IMR-90 (cell line): ENCODE measurements around the gene TRMT1. TPM values are rescaled to one million over a fixed set of nuclear protein-coding genes. Genes with fewer than 3 reads are reported as not detected.
"Not testable (repeated sequence)": the region's sequence is repeated elsewhere in the genome, so short reads cannot be mapped to it uniquely, and the experiment has no call there.

Source experiments
- ATAC-seq: fragments of 200-7000 bp; cut with Tn5 transposase; 2 replicates; pipeline ENCODE4 v1.9.1; 2020; ENCODE audit warnings: low read depth, mild to moderate bottlenecking, moderate library complexity
- BruUV-seq: library from RNA; stranded (reverse); fragments of 400-500 nt; replicated peaks from 2 replicates; lab custom pipeline; 2021; lab: Mats Ljungman, UMichigan
- CTCF ChIA-PET: fragments of 300-600 bp; formaldehyde crosslinking; extraction: SDS; loops from one replicate; lab custom pipeline; 2021; ENCODE audit warnings: antibody characterized with exemption; lab: Yijun Ruan, JAX
- POLR2A ChIA-PET: fragments of 300-600 bp; sonication (Branson Sonifier 250); formaldehyde crosslinking; loops from one replicate; lab custom pipeline; 2022; ENCODE audit warnings: antibody characterized with exemption; ENCODE audit not compliant: unreplicated experiment; lab: Charles Lee
- DNase-seq: peaks from one replicate; pipeline ENCODE4 v3.0.0; 2013
- H2AFZ ChIP-seq: replicated peaks from 2 replicates; pipeline ENCODE3; 2013; ENCODE audit warnings: low read length, mild to moderate bottlenecking; ENCODE audit not compliant: poor library complexity
- H2AK5ac ChIP-seq: 2 replicates; pipeline ENCODE4 v1.6.1; 2013; ENCODE audit warnings: low read depth, low read length, inconsistent platforms
- H2AK9ac ChIP-seq: replicated peaks from 2 replicates; pipeline ENCODE3; 2013; ENCODE audit warnings: mild to moderate bottlenecking, low read depth, low read length, moderate library complexity; ENCODE audit not compliant: poor library complexity
- H2BK120ac ChIP-seq: 2 replicates; pipeline ENCODE4 v1.6.1; 2013; ENCODE audit warnings: low read depth, low read length, inconsistent platforms
- H2BK15ac ChIP-seq: 3 replicates; pipeline ENCODE4 v1.6.1; 2013; ENCODE audit warnings: low read depth, low read length, inconsistent platforms
- H2BK20ac ChIP-seq: 2 replicates; pipeline ENCODE4 v1.6.1; 2013; ENCODE audit warnings: low read depth, mild to moderate bottlenecking, inconsistent platforms, low read length, moderate library complexity
- H2BK5ac ChIP-seq: 2 replicates; pipeline ENCODE4 v1.6.1; 2013; ENCODE audit warnings: mild to moderate bottlenecking, low read depth, low read length, inconsistent platforms; ENCODE audit not compliant: poor library complexity, severe bottlenecking
- H3K14ac ChIP-seq: replicated peaks from 2 replicates; pipeline ENCODE4 v1.6.1; 2013; ENCODE audit warnings: low read depth, low read length, inconsistent platforms
- H3K18ac ChIP-seq: 2 replicates; pipeline ENCODE4 v1.6.1; 2013; ENCODE audit warnings: low read depth, low read length, control low read depth
- H3K23ac ChIP-seq: 2 replicates; pipeline ENCODE4 v1.6.1; 2013; ENCODE audit warnings: low read depth, low read length, inconsistent platforms
- H3K27ac ChIP-seq: 2 replicates; pipeline ENCODE4 v1.5.1; 2013; ENCODE audit warnings: mild to moderate bottlenecking, control low read depth, low read length; ENCODE audit not compliant: insufficient read depth
- H3K27me3 ChIP-seq: 2 replicates; pipeline ENCODE4 v1.6.1; 2013; ENCODE audit warnings: low read length; ENCODE audit not compliant: control insufficient read depth, insufficient read depth
- H3K36me3 ChIP-seq: 2 replicates; pipeline ENCODE4 v1.6.1; 2013; ENCODE audit warnings: low read length, mixed read lengths; ENCODE audit not compliant: control insufficient read depth, insufficient read depth
- H3K4ac ChIP-seq: 2 replicates; pipeline ENCODE4 v1.6.1; 2013; ENCODE audit warnings: low read depth, low read length, inconsistent platforms
- H3K4me1 ChIP-seq: 2 replicates; pipeline ENCODE4 v1.6.1; 2013; ENCODE audit warnings: low read length, mixed read lengths; ENCODE audit not compliant: control insufficient read depth, insufficient read depth
- H3K4me2 ChIP-seq: 2 replicates; pipeline ENCODE4 v1.6.1; 2013; ENCODE audit warnings: low read depth, mild to moderate bottlenecking, control low read depth, low read length, moderate library complexity
- H3K4me3 ChIP-seq: 2 replicates; pipeline ENCODE4 v1.5.1; 2013; ENCODE audit warnings: low read depth, mild to moderate bottlenecking, control low read depth, low read length, moderate library complexity; ENCODE audit not compliant: insufficient read depth
- H3K56ac ChIP-seq: 2 replicates; pipeline ENCODE4 v1.6.1; 2013; ENCODE audit warnings: low read length, inconsistent platforms; ENCODE audit not compliant: insufficient read depth; ENCODE audit errors: extremely low read depth
- H3K79me1 ChIP-seq, 2 experiments: 2 replicates each; pipeline ENCODE4 v1.6.1; 2013; ENCODE audit warnings: low read length in 2 of 2, inconsistent platforms in 1 of 2, low read depth in 1 of 2
- H3K9ac ChIP-seq: 2 replicates; pipeline ENCODE4 v1.6.1; 2013; ENCODE audit warnings: low read depth, low read length, control low read depth
- H3K9me1 ChIP-seq: 2 replicates; pipeline ENCODE4 v1.6.1; 2013; ENCODE audit warnings: low read length, inconsistent platforms; ENCODE audit not compliant: insufficient read depth
- H3K9me3 ChIP-seq: 2 replicates; pipeline ENCODE4 v1.6.1; 2013; ENCODE audit warnings: low read length; ENCODE audit not compliant: control insufficient read depth, insufficient read depth
- H4K20me1 ChIP-seq: 2 replicates; pipeline ENCODE4 v1.6.1; 2013; ENCODE audit warnings: low read length, inconsistent platforms; ENCODE audit not compliant: insufficient read depth
- H4K5ac ChIP-seq: 2 replicates; pipeline ENCODE4 v1.6.1; 2013; ENCODE audit warnings: mild to moderate bottlenecking, low read depth, low read length, control low read depth
- H4K8ac ChIP-seq, 2 experiments: 2 replicates each; pipeline ENCODE4 v1.6.1; 2013; ENCODE audit warnings: low read depth in 2 of 2, low read length in 2 of 2, control low read depth in 1 of 2, inconsistent platforms in 1 of 2
- H4K91ac ChIP-seq: 2 replicates; pipeline ENCODE4 v1.6.1; 2013; ENCODE audit warnings: low read depth, low read length, inconsistent platforms; ENCODE audit not compliant: insufficient read depth
- CEBPB ChIP-seq: IDR thresholded peaks from 2 replicates; pipeline ENCODE4 v1.6.1; 2012; ENCODE audit warnings: low read depth, low read length, improper control_type of control experiment
- WGBS, 2 experiments: methylation state at CpG; one replicate each; pipeline versions ENCODE4 v1.1.5 to v1.1.7; 2013; ENCODE audit warnings: missing lambda C conversion rate in 2 of 2; ENCODE audit not compliant: insufficient read length in 1 of 2; ENCODE audit errors: extremely low coverage in 2 of 2; 5-methylcytosine and 5-hydroxymethylcytosine counted together
- dilution Hi-C: fragments of 300-500 bp; cut with HindIII; formaldehyde crosslinking; loops from one replicate; pipeline ENCODE4 v1.14.3; 2018; ENCODE audit warnings: low sequenced_read_pairs; ENCODE audit not compliant: unreplicated experiment
- in situ Hi-C: fragments of 300-500 bp; cut with MboI; formaldehyde crosslinking; loops from 3 replicates; pipeline ENCODE4 v1.14.3; 2019; ENCODE audit warnings: low sequenced_read_pairs, inconsistent platforms, mixed read lengths
- intact Hi-C: fragments of 100-400 bp; cut with micrococcal nuclease; formaldehyde crosslinking; loops from 2 replicates; pipeline ENCODE4 v1.10.0; 2022
- polyA plus RNA-seq, 3 experiments: library from polyadenylated mRNA; depleted of rRNA; stranded (reverse); fragments of >200 nt; gene quantifications; 2 replicates each; pipeline ENCODE4 v1.2.3, GENCODE V29; 2012; ENCODE audit warnings: low replicate concordance in 1 of 3
- total RNA-seq: library from RNA; depleted of rRNA; stranded (reverse); fragments of >200 nt; gene quantifications from 2 replicates; pipeline ENCODE4 v1.2.3, GENCODE V29; 2012

TRMT1 gene
- total and polyA plus RNA-seq, 2 of the 4 experiments (the other 2 are of a cell fraction): 28.3 to 56.0 TPM

DNA sequence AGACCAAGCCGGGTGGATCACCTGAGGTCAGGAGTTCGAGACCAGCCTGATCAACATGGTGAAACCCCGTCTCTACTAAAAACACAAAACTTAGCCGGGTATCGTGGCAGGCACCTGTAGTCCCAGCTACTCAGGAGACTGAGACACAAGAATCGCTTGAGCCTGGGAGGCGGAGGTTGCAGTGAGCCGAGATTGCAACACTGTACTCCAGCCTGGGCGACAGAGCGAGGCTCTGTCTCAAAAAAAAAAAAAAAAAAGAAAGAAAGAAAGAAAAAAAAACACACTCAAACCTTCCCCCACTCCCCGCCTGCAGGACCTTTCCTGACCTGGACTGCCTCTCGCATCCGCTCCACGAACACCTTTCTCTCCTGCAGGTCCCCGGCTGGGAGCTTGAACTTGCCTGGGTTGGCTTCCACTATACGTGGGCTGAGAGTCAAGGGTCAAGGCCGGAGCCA, 32.7 kb upstream of the TRMT1 start:
- H4K20me1 ChIP-seq: peaks cover 14% of the 10 kb centered on the region
- H3K9ac ChIP-seq: peak overlapping the region; percentile 76
- H3K56ac ChIP-seq: peak overlapping the region; percentile 17; the same call in 1 of the 2 replicates
- peaks cover 12% of the 10 kb centered on the region for H3K36me3 ChIP-seq
- H2BK15ac ChIP-seq: 0 out of 3 replicates have a peak overlapping the region, but pooled peaks have one; percentile 31
- TF ChIP-seq CEBPB: peak; percentile 52; the same call in 1 of the 2 replicates
- ChIA-PET POLR2A (interaction anchor here (0.6 kb wide), 1 partner anchor 58 kb away, joined by 7 read pairs; no protein-coding TSS in a partner anchor), CTCF (interaction anchor here (0.9 to 1.0 kb wide), 2 partner anchors 24 to 31 kb away, joined by 3 read pairs; partner anchors contain the start of gene NACC1)
- 0 out of 2 replicates have a peak overlapping the region, but pooled peaks have one; percentile 3 for H3K18ac ChIP-seq
- peak overlapping the region; percentile 98 for H2AFZ ChIP-seq
- WGBS, 2 experiments: 12% methylated on average over 6 of the region's 17 CpGs; no CpG with 5 or more reads in 1 of the 2 experiments
- H2BK5ac ChIP-seq: peak overlapping the region; percentile 65
- peak overlapping the region; percentile 59 for H2BK120ac ChIP-seq
- H3K9me3 ChIP-seq, intact Hi-C loops, in situ Hi-C loops, DNase-seq, BruUV-seq, ATAC-seq, H3K4me1 ChIP-seq, dilution Hi-C loops, H3K9me1 ChIP-seq, H3K27me3 ChIP-seq: not testable (repeated sequence)
- peaks cover 2 to 48% of the 10 kb centered on the region in 2 experiments; a peak in 2 of 4 replicates for H3K79me1 ChIP-seq
- H3K4ac ChIP-seq: peak overlapping the region; percentile 89
- peak overlapping the region; percentile 71 for H4K5ac ChIP-seq
- peak overlapping the region; percentile 72 for H3K4me3 ChIP-seq
- peak overlapping the region; percentile 99 for H2AK9ac ChIP-seq
- peak overlapping the region; percentile 74 for H3K27ac ChIP-seq
- H4K91ac ChIP-seq: peak overlapping the region; percentile 74
- H3K14ac ChIP-seq: peak overlapping the region; percentile 87
- H4K8ac ChIP-seq: peak overlapping the region; percentile 80 to 90
- peak overlapping the region; percentile 94 for H3K4me2 ChIP-seq
- H2BK20ac ChIP-seq: peak overlapping the region; percentile 69
- peak overlapping the region; percentile 93 for H2AK5ac ChIP-seq
- H3K23ac ChIP-seq: peak overlapping the region; percentile 94
